Measurements from ENCODE around the gene PLPPR3.
"Not testable (repeated sequence)": the region's sequence is repeated elsewhere in the genome, so short reads cannot be mapped to it uniquely, and the experiment has no call there.

The PLPPR3 gene

GRCh38 chr19:825897-826644 is 4.3 kb upstream of the PLPPR3 start:
- Mint-ChIP-seq H3K27me3 (peaks cover 22% of the 10 kb centered on the region), H3K4me3 (no peak overlapping the region), H3K4me1 (no peaks in the 10 kb centered on the region), H3K9me3 (no peaks in the 10 kb centered on the region), H3K36me3 (ENCODE audit: low read depth) (no peaks in the 10 kb centered on the region), H3K27ac (no peak overlapping the region)
- DNase-seq (no peak), ATAC-seq (no peak)

GRCh38 chr19:824885-825284 is 3.1 kb upstream of the PLPPR3 start:
- DNase-seq (no peak), ATAC-seq (no peak)
- Mint-ChIP-seq H3K27ac (no peak overlapping the region), H3K9me3 (no peaks in the 10 kb centered on the region), H3K4me1 (no peaks in the 10 kb centered on the region), H3K4me3 (no peak overlapping the region), H3K27me3 (peaks cover 17% of the 10 kb centered on the region), H3K36me3 (ENCODE audit: low read depth) (no peaks in the 10 kb centered on the region)

GRCh38 chr19:823565-824121 is 1.9 kb upstream of the PLPPR3 start:
- Mint-ChIP-seq H3K9me3 (no peaks in the 10 kb centered on the region), H3K4me1 (no peaks in the 10 kb centered on the region), H3K27me3 (peaks cover 17% of the 10 kb centered on the region), H3K36me3 (ENCODE audit: low read depth) (no peaks in the 10 kb centered on the region), H3K27ac (no peak overlapping the region), H3K4me3 (no peak overlapping the region)
- no peak for ATAC-seq
- DNase-seq, result no peak

- Mint-ChIP-seq H3K27me3 (peaks cover 17% of the 10 kb centered on the region), H3K36me3 (ENCODE audit: low read depth) (peaks cover 4% of the 10 kb centered on the region), H3K4me1 (no peaks in the 10 kb centered on the region), H3K9me3 (peaks cover 5% of the 10 kb centered on the region), H3K27ac (no peak overlapping the region), H3K4me3 (no peak overlapping the region)
- ATAC-seq (no peak), DNase-seq (no peak)
Observed at GRCh38 chr19:821231-821824, 427 bp downstream of the PLPPR3 start.

- ATAC-seq, H3K27ac Mint-ChIP-seq, DNase-seq, H3K4me1 Mint-ChIP-seq, H3K4me3 Mint-ChIP-seq: not testable (repeated sequence)
- peaks cover 12% of the 10 kb centered on the region for H3K9me3 Mint-ChIP-seq
- peaks cover 11% of the 10 kb centered on the region for H3K36me3 Mint-ChIP-seq (ENCODE audit: low read depth)
- peaks cover 17% of the 10 kb centered on the region for H3K27me3 Mint-ChIP-seq
Observed at GRCh38 chr19:820212-820611, 1.5 kb downstream of the PLPPR3 start.

GRCh38 chr19:816500-816857 is 5.3 kb downstream of the PLPPR3 start:
- no peak overlapping the region for H3K4me3 Mint-ChIP-seq
- peak overlapping the region; percentile 28 for H3K27ac Mint-ChIP-seq
- H3K4me1 Mint-ChIP-seq, result no peaks in the 10 kb centered on the region
- peaks cover 12% of the 10 kb centered on the region for H3K9me3 Mint-ChIP-seq
- H3K27me3 Mint-ChIP-seq, result no peaks in the 10 kb centered on the region
- no peak for ATAC-seq
- peaks cover 25% of the 10 kb centered on the region for H3K36me3 Mint-ChIP-seq (ENCODE audit: low read depth)
- DNase-seq, result no peak

- ATAC-seq (no peak), DNase-seq (no peak)
- peak overlapping the region; percentile 73 for H3K27ac Mint-ChIP-seq
- H3K36me3 Mint-ChIP-seq (ENCODE audit: low read depth), result peaks cover 28% of the 10 kb centered on the region
- H3K4me1 Mint-ChIP-seq, result no peaks in the 10 kb centered on the region
- no peaks in the 10 kb centered on the region for H3K27me3 Mint-ChIP-seq
- peaks cover 12% of the 10 kb centered on the region for H3K9me3 Mint-ChIP-seq
- H3K4me3 Mint-ChIP-seq, result peak overlapping the region; percentile 20
Observed at GRCh38 chr19:815775-816499, 5.8 kb downstream of the PLPPR3 start.

GRCh38 chr19:815079-815774 is 6.5 kb downstream of the PLPPR3 start:
- ATAC-seq, result no peak
- Mint-ChIP-seq H3K27ac (peak overlapping the region; percentile 79), H3K27me3 (no peaks in the 10 kb centered on the region), H3K4me1 (no peaks in the 10 kb centered on the region), H3K4me3 (peak overlapping the region; percentile 49), H3K36me3 (ENCODE audit: low read depth) (peaks cover 31% of the 10 kb centered on the region), H3K9me3 (peaks cover 12% of the 10 kb centered on the region)
- no peak for DNase-seq

GRCh38 chr19:814152-815078 is 7.3 kb downstream of the PLPPR3 start:
- H3K27ac Mint-ChIP-seq, result peak overlapping the region; percentile 79

GRCh38 chr19:813219-814151 is 8.3 kb downstream of the PLPPR3 start:
- peak; percentile 3 for ATAC-seq

More at GRCh38 chr19:814152-815078, 7.3 kb downstream of the PLPPR3 start:
- Mint-ChIP-seq H3K36me3 (ENCODE audit: low read depth) (peaks cover 40% of the 10 kb centered on the region), H3K4me3 (peak overlapping the region; percentile 49), H3K9me3 (peaks cover 12% of the 10 kb centered on the region), H3K27me3 (no peaks in the 10 kb centered on the region), H3K4me1 (no peaks in the 10 kb centered on the region)
- ATAC-seq (peak; percentile 7), DNase-seq (no peak)

GRCh38 chr19:812747-813218 is 9.0 kb downstream of the PLPPR3 start:
- peaks cover 12% of the 10 kb centered on the region for H3K9me3 Mint-ChIP-seq
- peaks cover 49% of the 10 kb centered on the region for H3K36me3 Mint-ChIP-seq (ENCODE audit: low read depth)
- ATAC-seq (peak; percentile 3), DNase-seq (no peak)
- no peak overlapping the region for H3K4me3 Mint-ChIP-seq
- H3K27ac Mint-ChIP-seq, result no peak overlapping the region
- H3K4me1 Mint-ChIP-seq, result peaks cover under 1% of the 10 kb centered on the region
- no peaks in the 10 kb centered on the region for H3K27me3 Mint-ChIP-seq

More at GRCh38 chr19:813219-814151, 8.3 kb downstream of the PLPPR3 start:
- Mint-ChIP-seq H3K4me3 (no peak overlapping the region), H3K27ac (no peak overlapping the region), H3K9me3 (peaks cover 12% of the 10 kb centered on the region), H3K27me3 (no peaks in the 10 kb centered on the region), H3K4me1 (no peaks in the 10 kb centered on the region), H3K36me3 (ENCODE audit: low read depth) (peaks cover 46% of the 10 kb centered on the region)
- no peak for DNase-seq

- DNase-seq, result no peak
- peak; percentile 5 for ATAC-seq
- Mint-ChIP-seq H3K36me3 (ENCODE audit: low read depth) (peaks cover 55% of the 10 kb centered on the region), H3K4me1 (peaks cover 6% of the 10 kb centered on the region), H3K27me3 (no peaks in the 10 kb centered on the region), H3K9me3 (peaks cover 12% of the 10 kb centered on the region), H3K27ac (no peak overlapping the region), H3K4me3 (no peak overlapping the region)
Observed at GRCh38 chr19:812049-812746, 9.6 kb downstream of the PLPPR3 start.

All from activated naive CD8-positive, alpha-beta T cell treated with anti-CD3 and anti-CD28 coated beads, Interleukin-2, amount 50 U/mL, for 24 hours (primary cell).